SK-N-SH treated with all-trans-retinoic acid at 6 μM for 48 hours (cell line): ENCODE measurements around the gene AR.

Experiments
- ATAC-seq: fragments of 200-7000 bp; cut with Tn5 transposase; 3 replicates; pipeline ENCODE4 v1.9.1; 2020; ENCODE audit warnings: mild to moderate bottlenecking, moderate library complexity
- ARNTL ChIP-seq: fragments of 450-650 bp; formaldehyde crosslinking; IDR thresholded peaks from 2 replicates; pipeline ENCODE4 v1.5.0; 2020; ENCODE audit warnings: low read depth, mild to moderate bottlenecking, moderate library complexity, borderline replicate concordance
- BACH2 ChIP-seq: fragments of 250-450 bp; sonication (Bioruptor Pico); IDR thresholded peaks from 2 replicates; pipeline ENCODE4 v1.9.0; 2021; ENCODE audit warnings: mild to moderate bottlenecking, borderline replicate concordance
- CSDC2 ChIP-seq: fragments of 250-450 bp; sonication (Bioruptor Pico); IDR thresholded peaks from 2 replicates; pipeline ENCODE4 v1.5.0; 2020; ENCODE audit warnings: mild to moderate bottlenecking, moderate library complexity
- ESRRG ChIP-seq: fragments of 250-450 bp; sonication (Bioruptor Pico); IDR thresholded peaks from 2 replicates; pipeline ENCODE4 v1.6.1; 2021; ENCODE audit warnings: mild to moderate bottlenecking
- ISL1 ChIP-seq: fragments of 250-450 bp; sonication (Bioruptor Pico); IDR thresholded peaks from 2 replicates; pipeline ENCODE4 v2.1.2; 2022; ENCODE audit warnings: mild to moderate bottlenecking, moderate library complexity
- OSR1 ChIP-seq: fragments of 250-450 bp; sonication (Bioruptor Pico); IDR thresholded peaks from 2 replicates; pipeline ENCODE4 v1.8.0; 2022; ENCODE audit warnings: moderate library complexity, mild to moderate bottlenecking, inconsistent platforms
- PPARA ChIP-seq: fragments of 250-450 bp; sonication (Bioruptor Pico); IDR thresholded peaks from 2 replicates; pipeline ENCODE4 v1.5.0; 2020; ENCODE audit warnings: mild to moderate bottlenecking, borderline replicate concordance
- SNAI2 ChIP-seq: fragments of 250-450 bp; sonication (Bioruptor Pico); IDR thresholded peaks from 2 replicates; pipeline ENCODE4 v1.5.0; 2020; ENCODE audit warnings: mild to moderate bottlenecking, moderate library complexity
- ZC3H10 ChIP-seq: fragments of 250-450 bp; sonication (Bioruptor Pico); IDR thresholded peaks from 2 replicates; pipeline ENCODE4 v1.5.1; 2021; ENCODE audit warnings: mild to moderate bottlenecking, moderate library complexity
- ZFP3 ChIP-seq: fragments of 250-450 bp; sonication (Bioruptor Pico); IDR thresholded peaks from 2 replicates; pipeline ENCODE4 v1.5.0; 2020; ENCODE audit warnings: mild to moderate bottlenecking, moderate library complexity
- ZFP30 ChIP-seq: fragments of 450-650 bp; formaldehyde crosslinking; IDR thresholded peaks from 2 replicates; pipeline ENCODE4 v1.5.0; 2022; ENCODE audit warnings: mild to moderate bottlenecking, moderate library complexity
- ZNF565 ChIP-seq: fragments of 450-650 bp; formaldehyde crosslinking; conservative IDR thresholded peaks from 2 replicates; pipeline ENCODE4 v1.5.0; 2020; ENCODE audit warnings: low read depth, mild to moderate bottlenecking, moderate library complexity
- ZNF8 ChIP-seq: fragments of 450-650 bp; formaldehyde crosslinking; IDR thresholded peaks from 2 replicates; pipeline ENCODE4 v1.5.0; 2020; ENCODE audit warnings: mild to moderate bottlenecking, moderate library complexity
- TF ChIP-seq, protein P1 (sequence below): fragments of 250-450 bp; sonication (Bioruptor Pico); IDR thresholded peaks from 2 replicates; pipeline ENCODE4 v1.8.0; 2020; ENCODE audit warnings: mild to moderate bottlenecking, moderate library complexity, borderline replicate concordance
- TF ChIP-seq, protein P2 (sequence below): fragments of 250-450 bp; sonication (Bioruptor Pico); IDR thresholded peaks from 2 replicates; pipeline ENCODE4 v1.5.1; 2021; ENCODE audit warnings: mild to moderate bottlenecking, moderate library complexity
- TF ChIP-seq, protein P3 (sequence below): fragments of 250-450 bp; sonication (Bioruptor Pico); IDR thresholded peaks from 2 replicates; pipeline ENCODE4 v1.8.0; 2021; ENCODE audit warnings: low read depth, mild to moderate bottlenecking, moderate library complexity, borderline replicate concordance
- TF ChIP-seq, protein P4 (sequence below): fragments of 250-450 bp; sonication (Bioruptor Pico); IDR thresholded peaks from 2 replicates; pipeline ENCODE4 v1.5.0; 2020; ENCODE audit warnings: mild to moderate bottlenecking, moderate library complexity
- TF ChIP-seq, protein P5 (sequence below): fragments of 250-450 bp; sonication (Bioruptor Pico); IDR thresholded peaks from 2 replicates; pipeline ENCODE4 v1.5.1; 2020; ENCODE audit warnings: low read depth, mild to moderate bottlenecking, moderate library complexity

The AR gene

DNA sequence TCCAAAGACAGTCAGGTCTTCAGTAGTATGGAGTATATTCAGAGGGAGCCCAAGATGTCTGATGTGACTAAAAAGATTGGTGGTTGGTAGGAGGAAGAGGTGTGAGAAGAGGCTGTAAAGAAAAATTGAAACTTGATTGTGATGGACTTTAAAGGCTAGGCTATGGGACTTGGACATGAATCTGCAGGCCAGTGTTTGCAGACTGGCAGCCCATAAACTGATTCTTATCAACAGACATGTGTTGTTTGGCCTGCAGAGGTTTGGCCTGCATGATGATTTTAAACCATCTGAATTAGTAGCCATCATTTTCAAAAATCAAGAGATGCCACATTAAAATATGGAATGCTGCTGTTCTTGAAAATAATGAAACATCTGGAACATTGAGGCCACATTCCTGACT, 5.4 kb upstream of the AR start:
- no peak for ATAC-seq
- no peak for TF ChIP-seq PPARA (CRISPR knock-in tag)
- TF ChIP-seq, protein P1, sequence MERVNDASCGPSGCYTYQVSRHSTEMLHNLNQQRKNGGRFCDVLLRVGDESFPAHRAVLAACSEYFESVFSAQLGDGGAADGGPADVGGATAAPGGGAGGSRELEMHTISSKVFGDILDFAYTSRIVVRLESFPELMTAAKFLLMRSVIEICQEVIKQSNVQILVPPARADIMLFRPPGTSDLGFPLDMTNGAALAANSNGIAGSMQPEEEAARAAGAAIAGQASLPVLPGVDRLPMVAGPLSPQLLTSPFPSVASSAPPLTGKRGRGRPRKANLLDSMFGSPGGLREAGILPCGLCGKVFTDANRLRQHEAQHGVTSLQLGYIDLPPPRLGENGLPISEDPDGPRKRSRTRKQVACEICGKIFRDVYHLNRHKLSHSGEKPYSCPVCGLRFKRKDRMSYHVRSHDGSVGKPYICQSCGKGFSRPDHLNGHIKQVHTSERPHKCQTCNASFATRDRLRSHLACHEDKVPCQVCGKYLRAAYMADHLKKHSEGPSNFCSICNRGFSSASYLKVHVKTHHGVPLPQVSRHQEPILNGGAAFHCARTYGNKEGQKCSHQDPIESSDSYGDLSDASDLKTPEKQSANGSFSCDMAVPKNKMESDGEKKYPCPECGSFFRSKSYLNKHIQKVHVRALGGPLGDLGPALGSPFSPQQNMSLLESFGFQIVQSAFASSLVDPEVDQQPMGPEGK = no peak
- TF ChIP-seq, protein P2, sequence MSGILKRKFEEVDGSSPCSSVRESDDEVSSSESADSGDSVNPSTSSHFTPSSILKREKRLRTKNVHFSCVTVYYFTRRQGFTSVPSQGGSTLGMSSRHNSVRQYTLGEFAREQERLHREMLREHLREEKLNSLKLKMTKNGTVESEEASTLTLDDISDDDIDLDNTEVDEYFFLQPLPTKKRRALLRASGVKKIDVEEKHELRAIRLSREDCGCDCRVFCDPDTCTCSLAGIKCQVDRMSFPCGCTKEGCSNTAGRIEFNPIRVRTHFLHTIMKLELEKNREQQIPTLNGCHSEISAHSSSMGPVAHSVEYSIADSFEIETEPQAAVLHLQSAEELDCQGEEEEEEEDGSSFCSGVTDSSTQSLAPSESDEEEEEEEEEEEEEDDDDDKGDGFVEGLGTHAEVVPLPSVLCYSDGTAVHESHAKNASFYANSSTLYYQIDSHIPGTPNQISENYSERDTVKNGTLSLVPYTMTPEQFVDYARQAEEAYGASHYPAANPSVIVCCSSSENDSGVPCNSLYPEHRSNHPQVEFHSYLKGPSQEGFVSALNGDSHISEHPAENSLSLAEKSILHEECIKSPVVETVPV (CRISPR knock-in tag) = no peak
- TF ChIP-seq OSR1 = no peak
- no peak for TF ChIP-seq ARNTL (CRISPR knock-in tag)
- no peak for TF ChIP-seq ESRRG
- TF ChIP-seq, protein P3, sequence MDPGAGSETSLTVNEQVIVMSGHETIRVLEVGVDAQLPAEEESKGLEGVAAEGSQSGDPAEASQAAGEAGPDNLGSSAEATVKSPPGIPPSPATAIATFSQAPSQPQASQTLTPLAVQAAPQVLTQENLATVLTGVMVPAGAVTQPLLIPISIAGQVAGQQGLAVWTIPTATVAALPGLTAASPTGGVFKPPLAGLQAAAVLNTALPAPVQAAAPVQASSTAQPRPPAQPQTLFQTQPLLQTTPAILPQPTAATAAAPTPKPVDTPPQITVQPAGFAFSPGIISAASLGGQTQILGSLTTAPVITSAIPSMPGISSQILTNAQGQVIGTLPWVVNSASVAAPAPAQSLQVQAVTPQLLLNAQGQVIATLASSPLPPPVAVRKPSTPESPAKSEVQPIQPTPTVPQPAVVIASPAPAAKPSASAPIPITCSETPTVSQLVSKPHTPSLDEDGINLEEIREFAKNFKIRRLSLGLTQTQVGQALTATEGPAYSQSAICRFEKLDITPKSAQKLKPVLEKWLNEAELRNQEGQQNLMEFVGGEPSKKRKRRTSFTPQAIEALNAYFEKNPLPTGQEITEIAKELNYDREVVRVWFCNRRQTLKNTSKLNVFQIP = no peak
- no peak for TF ChIP-seq ZC3H10 (CRISPR knock-in tag)
- TF ChIP-seq, protein P4, sequence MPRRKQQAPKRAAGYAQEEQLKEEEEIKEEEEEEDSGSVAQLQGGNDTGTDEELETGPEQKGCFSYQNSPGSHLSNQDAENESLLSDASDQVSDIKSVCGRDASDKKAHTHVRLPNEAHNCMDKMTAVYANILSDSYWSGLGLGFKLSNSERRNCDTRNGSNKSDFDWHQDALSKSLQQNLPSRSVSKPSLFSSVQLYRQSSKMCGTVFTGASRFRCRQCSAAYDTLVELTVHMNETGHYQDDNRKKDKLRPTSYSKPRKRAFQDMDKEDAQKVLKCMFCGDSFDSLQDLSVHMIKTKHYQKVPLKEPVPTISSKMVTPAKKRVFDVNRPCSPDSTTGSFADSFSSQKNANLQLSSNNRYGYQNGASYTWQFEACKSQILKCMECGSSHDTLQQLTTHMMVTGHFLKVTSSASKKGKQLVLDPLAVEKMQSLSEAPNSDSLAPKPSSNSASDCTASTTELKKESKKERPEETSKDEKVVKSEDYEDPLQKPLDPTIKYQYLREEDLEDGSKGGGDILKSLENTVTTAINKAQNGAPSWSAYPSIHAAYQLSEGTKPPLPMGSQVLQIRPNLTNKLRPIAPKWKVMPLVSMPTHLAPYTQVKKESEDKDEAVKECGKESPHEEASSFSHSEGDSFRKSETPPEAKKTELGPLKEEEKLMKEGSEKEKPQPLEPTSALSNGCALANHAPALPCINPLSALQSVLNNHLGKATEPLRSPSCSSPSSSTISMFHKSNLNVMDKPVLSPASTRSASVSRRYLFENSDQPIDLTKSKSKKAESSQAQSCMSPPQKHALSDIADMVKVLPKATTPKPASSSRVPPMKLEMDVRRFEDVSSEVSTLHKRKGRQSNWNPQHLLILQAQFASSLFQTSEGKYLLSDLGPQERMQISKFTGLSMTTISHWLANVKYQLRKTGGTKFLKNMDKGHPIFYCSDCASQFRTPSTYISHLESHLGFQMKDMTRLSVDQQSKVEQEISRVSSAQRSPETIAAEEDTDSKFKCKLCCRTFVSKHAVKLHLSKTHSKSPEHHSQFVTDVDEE (CRISPR knock-in tag) = no peak
- no peak for TF ChIP-seq ZFP30 (CRISPR knock-in tag)
- no peak for TF ChIP-seq ISL1 (CRISPR knock-in tag)
- TF ChIP-seq, all 23 proteins: peak for 0

DNA sequence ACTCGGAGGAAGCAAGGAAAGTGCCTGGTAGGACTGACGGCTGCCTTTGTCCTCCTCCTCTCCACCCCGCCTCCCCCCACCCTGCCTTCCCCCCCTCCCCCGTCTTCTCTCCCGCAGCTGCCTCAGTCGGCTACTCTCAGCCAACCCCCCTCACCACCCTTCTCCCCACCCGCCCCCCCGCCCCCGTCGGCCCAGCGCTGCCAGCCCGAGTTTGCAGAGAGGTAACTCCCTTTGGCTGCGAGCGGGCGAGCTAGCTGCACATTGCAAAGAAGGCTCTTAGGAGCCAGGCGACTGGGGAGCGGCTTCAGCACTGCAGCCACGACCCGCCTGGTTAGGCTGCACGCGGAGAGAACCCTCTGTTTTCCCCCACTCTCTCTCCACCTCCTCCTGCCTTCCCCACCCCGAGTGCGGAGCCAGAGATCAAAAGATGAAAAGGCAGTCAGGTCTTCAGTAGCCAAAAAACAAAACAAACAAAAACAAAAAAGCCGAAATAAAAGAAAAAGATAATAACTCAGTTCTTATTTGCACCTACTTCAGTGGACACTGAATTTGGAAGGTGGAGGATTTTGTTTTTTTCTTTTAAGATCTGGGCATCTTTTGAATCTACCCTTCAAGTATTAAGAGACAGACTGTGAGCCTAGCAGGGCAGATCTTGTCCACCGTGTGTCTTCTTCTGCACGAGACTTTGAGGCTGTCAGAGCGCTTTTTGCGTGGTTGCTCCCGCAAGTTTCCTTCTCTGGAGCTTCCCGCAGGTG, 637 bp downstream of the AR start:
- peak; percentile 35; the same call in 1 of the 3 replicates for ATAC-seq
- TF ChIP-seq, protein P3 = no peak
- TF ChIP-seq ZFP3 (CRISPR knock-in tag) (no peak), ZC3H10 (CRISPR knock-in tag) (no peak), CSDC2 (CRISPR knock-in tag) (no peak), ZNF8 (CRISPR knock-in tag) (no peak)
- TF ChIP-seq, protein P5, sequence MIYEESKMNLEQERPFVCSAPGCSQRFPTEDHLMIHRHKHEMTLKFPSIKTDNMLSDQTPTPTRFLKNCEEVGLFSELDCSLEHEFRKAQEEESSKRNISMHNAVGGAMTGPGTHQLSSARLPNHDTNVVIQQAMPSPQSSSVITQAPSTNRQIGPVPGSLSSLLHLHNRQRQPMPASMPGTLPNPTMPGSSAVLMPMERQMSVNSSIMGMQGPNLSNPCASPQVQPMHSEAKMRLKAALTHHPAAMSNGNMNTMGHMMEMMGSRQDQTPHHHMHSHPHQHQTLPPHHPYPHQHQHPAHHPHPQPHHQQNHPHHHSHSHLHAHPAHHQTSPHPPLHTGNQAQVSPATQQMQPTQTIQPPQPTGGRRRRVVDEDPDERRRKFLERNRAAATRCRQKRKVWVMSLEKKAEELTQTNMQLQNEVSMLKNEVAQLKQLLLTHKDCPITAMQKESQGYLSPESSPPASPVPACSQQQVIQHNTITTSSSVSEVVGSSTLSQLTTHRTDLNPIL (CRISPR knock-in tag) = no peak

DNA sequence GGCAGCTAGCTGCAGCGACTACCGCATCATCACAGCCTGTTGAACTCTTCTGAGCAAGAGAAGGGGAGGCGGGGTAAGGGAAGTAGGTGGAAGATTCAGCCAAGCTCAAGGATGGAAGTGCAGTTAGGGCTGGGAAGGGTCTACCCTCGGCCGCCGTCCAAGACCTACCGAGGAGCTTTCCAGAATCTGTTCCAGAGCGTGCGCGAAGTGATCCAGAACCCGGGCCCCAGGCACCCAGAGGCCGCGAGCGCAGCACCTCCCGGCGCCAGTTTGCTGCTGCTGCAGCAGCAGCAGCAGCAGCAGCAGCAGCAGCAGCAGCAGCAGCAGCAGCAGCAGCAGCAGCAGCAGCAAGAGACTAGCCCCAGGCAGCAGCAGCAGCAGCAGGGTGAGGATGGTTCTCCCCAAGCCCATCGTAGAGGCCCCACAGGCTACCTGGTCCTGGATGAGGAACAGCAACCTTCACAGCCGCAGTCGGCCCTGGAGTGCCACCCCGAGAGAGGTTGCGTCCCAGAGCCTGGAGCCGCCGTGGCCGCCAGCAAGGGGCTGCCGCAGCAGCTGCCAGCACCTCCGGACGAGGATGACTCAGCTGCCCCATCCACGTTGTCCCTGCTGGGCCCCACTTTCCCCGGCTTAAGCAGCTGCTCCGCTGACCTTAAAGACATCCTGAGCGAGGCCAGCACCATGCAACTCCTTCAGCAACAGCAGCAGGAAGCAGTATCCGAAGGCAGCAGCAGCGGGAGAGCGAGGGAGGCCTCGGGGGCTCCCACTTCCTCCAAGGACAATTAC, 1.4 kb downstream of the AR start:
- TF ChIP-seq ZFP3 (CRISPR knock-in tag) = no peak
- TF ChIP-seq, protein P1 = no peak
- no peak for TF ChIP-seq SNAI2 (CRISPR knock-in tag)
- TF ChIP-seq ZNF565 (CRISPR knock-in tag) = no peak
- TF ChIP-seq BACH2 (CRISPR knock-in tag) = no peak
- TF ChIP-seq, all 23 proteins: peak for 0
- peak; percentile 45 for ATAC-seq
